PFSK-1 (cell line): ENCODE data around the gene SLC5A9.

Experiments used
- FOXP2 ChIP-seq: optimal IDR thresholded peaks from 2 replicates; pipeline ENCODE3; 2011; ENCODE audit warnings: borderline replicate concordance, control low read depth, inconsistent platforms; ENCODE audit not compliant: insufficient read depth; ENCODE audit errors: extremely low read length, extremely low read depth
- POLR2AphosphoS5 ChIP-seq: IDR thresholded peaks from 2 replicates; pipeline ENCODE4 v1.6.1; 2012; ENCODE audit warnings: low read depth, mild to moderate bottlenecking, control low read depth, low read length, moderate library complexity
- SIN3A ChIP-seq: IDR thresholded peaks from 2 replicates; pipeline ENCODE4 v1.6.1; 2012; ENCODE audit warnings: mild to moderate bottlenecking, low read length, moderate library complexity, borderline replicate concordance; ENCODE audit not compliant: insufficient read depth
- TAF1 ChIP-seq: IDR thresholded peaks from 2 replicates; pipeline ENCODE4 v1.6.1; 2012; ENCODE audit warnings: low read length, control low read depth, borderline replicate concordance; ENCODE audit not compliant: insufficient read depth
- TF ChIP-seq, protein P1 (sequence below), 2 experiments: IDR thresholded peaks; 2 replicates each; pipeline versions ENCODE4 v1.6.1 to v1.8.0; 2011 to 2012; ENCODE audit warnings: low read depth in 2 of 2, low read length in 2 of 2, control low read depth in 1 of 2, inconsistent platforms in 1 of 2, mild to moderate bottlenecking in 1 of 2, moderate library complexity in 1 of 2; ENCODE audit not compliant: insufficient read depth in 1 of 2

SLC5A9 gene

DNA sequence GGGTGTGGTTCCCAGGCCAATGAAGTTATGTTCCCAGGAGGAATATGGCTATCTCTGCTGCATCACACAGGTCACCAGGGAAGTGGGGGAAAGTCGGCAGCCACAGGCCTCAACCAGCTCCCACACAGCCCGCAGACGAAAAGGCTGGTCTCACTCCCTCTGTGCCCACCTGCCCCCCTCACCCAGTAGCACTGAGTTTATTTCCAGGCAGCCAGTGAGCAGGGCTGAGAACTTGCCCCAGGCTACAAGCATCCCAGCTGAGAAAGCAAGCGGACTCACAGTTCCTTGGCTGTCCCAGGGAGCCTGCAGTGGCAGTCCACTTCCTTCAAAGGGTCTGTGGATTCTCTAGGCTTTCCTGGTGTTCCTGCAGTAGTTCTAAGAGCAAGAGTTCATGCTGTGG lies 68.9 kb downstream of the SLC5A9 start:
- TF ChIP-seq, protein P1, sequence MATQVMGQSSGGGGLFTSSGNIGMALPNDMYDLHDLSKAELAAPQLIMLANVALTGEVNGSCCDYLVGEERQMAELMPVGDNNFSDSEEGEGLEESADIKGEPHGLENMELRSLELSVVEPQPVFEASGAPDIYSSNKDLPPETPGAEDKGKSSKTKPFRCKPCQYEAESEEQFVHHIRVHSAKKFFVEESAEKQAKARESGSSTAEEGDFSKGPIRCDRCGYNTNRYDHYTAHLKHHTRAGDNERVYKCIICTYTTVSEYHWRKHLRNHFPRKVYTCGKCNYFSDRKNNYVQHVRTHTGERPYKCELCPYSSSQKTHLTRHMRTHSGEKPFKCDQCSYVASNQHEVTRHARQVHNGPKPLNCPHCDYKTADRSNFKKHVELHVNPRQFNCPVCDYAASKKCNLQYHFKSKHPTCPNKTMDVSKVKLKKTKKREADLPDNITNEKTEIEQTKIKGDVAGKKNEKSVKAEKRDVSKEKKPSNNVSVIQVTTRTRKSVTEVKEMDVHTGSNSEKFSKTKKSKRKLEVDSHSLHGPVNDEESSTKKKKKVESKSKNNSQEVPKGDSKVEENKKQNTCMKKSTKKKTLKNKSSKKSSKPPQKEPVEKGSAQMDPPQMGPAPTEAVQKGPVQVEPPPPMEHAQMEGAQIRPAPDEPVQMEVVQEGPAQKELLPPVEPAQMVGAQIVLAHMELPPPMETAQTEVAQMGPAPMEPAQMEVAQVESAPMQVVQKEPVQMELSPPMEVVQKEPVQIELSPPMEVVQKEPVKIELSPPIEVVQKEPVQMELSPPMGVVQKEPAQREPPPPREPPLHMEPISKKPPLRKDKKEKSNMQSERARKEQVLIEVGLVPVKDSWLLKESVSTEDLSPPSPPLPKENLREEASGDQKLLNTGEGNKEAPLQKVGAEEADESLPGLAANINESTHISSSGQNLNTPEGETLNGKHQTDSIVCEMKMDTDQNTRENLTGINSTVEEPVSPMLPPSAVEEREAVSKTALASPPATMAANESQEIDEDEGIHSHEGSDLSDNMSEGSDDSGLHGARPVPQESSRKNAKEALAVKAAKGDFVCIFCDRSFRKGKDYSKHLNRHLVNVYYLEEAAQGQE (IDR thresholded peaks at IDR 0.05; ENCODE audit: insufficient read depth in 1 of 2, low read depth in 2 of 2, low read length in 2 of 2) = no peak
- no peak for TF ChIP-seq FOXP2
- TF ChIP-seq TAF1 = no peak
- no peak for TF ChIP-seq SIN3A
- TF ChIP-seq POLR2AphosphoS5 = no peak

DNA sequence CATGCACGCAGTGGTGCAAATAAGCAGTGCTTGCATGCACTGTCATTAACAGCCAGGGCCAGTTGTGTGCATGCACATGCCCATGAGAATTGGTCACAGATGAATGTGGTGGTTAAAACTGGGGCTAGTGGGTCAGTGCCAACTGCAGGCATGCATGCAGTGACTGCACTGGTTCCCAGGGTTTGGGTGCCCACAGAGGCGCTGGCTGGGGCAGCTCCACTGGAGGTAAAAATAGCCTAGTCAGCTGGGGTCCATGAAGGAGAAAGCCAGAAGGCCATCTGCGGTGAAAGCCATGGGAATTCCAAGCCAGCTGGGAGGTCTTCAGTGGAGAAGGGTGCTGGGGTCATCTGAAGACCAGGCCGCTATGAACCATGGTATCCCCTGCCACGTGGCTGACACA lies 70.2 kb downstream of the SLC5A9 start:
- TF ChIP-seq FOXP2 (no peak), POLR2AphosphoS5 (no peak), TAF1 (no peak), SIN3A (no peak)
- TF ChIP-seq, protein P1 (IDR thresholded peaks at IDR 0.05; ENCODE audit: insufficient read depth in 1 of 2, low read depth in 2 of 2, low read length in 2 of 2) = no peak

DNA sequence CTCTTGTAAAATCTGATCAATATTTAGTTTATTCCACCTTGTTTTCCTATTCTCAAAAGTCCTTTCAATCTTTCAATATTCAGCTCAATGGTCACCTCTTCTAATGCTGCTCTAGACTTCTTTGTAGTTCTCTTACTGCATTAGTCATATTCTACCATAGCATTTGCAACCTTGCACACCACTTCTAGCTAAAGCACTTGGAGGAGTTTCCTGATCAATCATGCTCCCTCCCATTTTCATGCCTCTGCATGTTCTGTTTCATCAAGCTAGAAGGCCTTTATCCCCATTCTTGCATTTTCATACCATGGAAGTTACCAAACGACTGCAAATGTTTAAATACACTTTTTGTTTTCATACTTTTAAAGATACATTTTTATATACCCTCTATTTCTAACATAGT lies 72.1 kb downstream of the SLC5A9 start:
- no peak for TF ChIP-seq FOXP2
- TF ChIP-seq, protein P1 (IDR thresholded peaks at IDR 0.05; ENCODE audit: insufficient read depth in 1 of 2, low read depth in 2 of 2, low read length in 2 of 2) = no peak
- no peak for TF ChIP-seq TAF1
- TF ChIP-seq POLR2AphosphoS5 = no peak
- TF ChIP-seq SIN3A = no peak
